Aorta (tissue), 5 donors: ENCODE data around the gene CTBP1. TPM values are rescaled to one million over a fixed set of nuclear protein-coding genes. Genes with fewer than 3 reads are reported as not detected.
A peak's percentile ranks its signal among the peaks of the same experiment; 100 is the strongest.

Source experiments
- ATAC-seq: fragments of 200-7000 bp; cut with Tn5 transposase; one replicate; pipeline ENCODE4 v1.9.1; 2022; ENCODE audit warnings: moderate library complexity; ENCODE audit not compliant: low FRiP score
- DNase-seq, 2 donors: peaks; one replicate each; pipeline ENCODE4 v3.0.0-alpha.2; 2020
- H3K27ac ChIP-seq, 2 donors: one replicate each; pipeline ENCODE4 v1.5.1; 2013; ENCODE audit warnings: low read length in 2 of 2, mild to moderate bottlenecking in 2 of 2, moderate library complexity in 2 of 2, control low read depth in 1 of 2, inconsistent platforms in 1 of 2, low read depth in 1 of 2
- H3K27me3 ChIP-seq, 2 donors: one replicate each; pipeline ENCODE4 v1.6.1; 2013; ENCODE audit warnings: control low read depth in 1 of 2, low read length in 1 of 2, mild to moderate bottlenecking in 1 of 2, moderate library complexity in 1 of 2; ENCODE audit not compliant: insufficient read depth in 2 of 2, control insufficient read depth in 1 of 2
- H3K36me3 ChIP-seq, 2 donors: one replicate each; pipeline ENCODE4 v1.6.1; 2013; ENCODE audit warnings: control low read depth in 1 of 2, low read length in 1 of 2, mild to moderate bottlenecking in 1 of 2; ENCODE audit not compliant: insufficient read depth in 2 of 2, control insufficient read depth in 1 of 2
- H3K4me1 ChIP-seq, 2 donors: one replicate each; pipeline ENCODE4 v1.6.1; 2013; ENCODE audit warnings: low read length in 2 of 2, control low read depth in 1 of 2, mild to moderate bottlenecking in 1 of 2, moderate library complexity in 1 of 2; ENCODE audit not compliant: insufficient read depth in 2 of 2, control insufficient read depth in 1 of 2
- H3K4me3 ChIP-seq, 2 donors: one replicate each; pipeline ENCODE4 v1.5.1; 2013; ENCODE audit warnings: low read length in 2 of 2, control low read depth in 1 of 2, mild to moderate bottlenecking in 1 of 2
- H3K9me3 ChIP-seq: one replicate; pipeline ENCODE4 v1.6.1; 2013; ENCODE audit warnings: mild to moderate bottlenecking, low read length; ENCODE audit not compliant: control insufficient read depth
- WGBS, 2 donors: extraction: QIAGEN DNeasy Blood & Tissue Kit; methylation state at CpG; one replicate each; pipeline ENCODE4 v1.1.7; 2013; 5-methylcytosine and 5-hydroxymethylcytosine counted together
- intact Hi-C, 2 donors: fragments of 100-400 bp; cut with DNase I; formaldehyde crosslinking; loops; one replicate each; pipeline versions ENCODE4 v1.14.2 to v1.15.0; 2022
- polyA plus RNA-seq, 2 donors: library from polyadenylated mRNA; stranded (reverse); fragments of 200-250 nt; gene quantifications; one replicate each; pipeline ENCODE4 v1.2.3, GENCODE V29; 2013
- total RNA-seq, 2 donors: library from RNA; stranded (reverse); fragmentation: NEBNext Ultra II Directional; extraction: Animal tissue kit (Norgen Biotek cat#: 25700); gene quantifications; one replicate each; pipeline ENCODE4 v1.2.1, GENCODE V29; 2021
- donor health status: healthy with polysubstance abuse.
- donor health status: Bipolar disorder and iron deficiency.
- donor health status: DM: no; HTN: no; CAD: no.
- donor health status: DM: no; HTN: no; CAD: no.
- donor health status: DM: yes; HTN: yes; CAD: no.

CTBP1 gene
- total and polyA plus RNA-seq, 4 donors, result 66.4 to 145 (median 104) TPM

DNA sequence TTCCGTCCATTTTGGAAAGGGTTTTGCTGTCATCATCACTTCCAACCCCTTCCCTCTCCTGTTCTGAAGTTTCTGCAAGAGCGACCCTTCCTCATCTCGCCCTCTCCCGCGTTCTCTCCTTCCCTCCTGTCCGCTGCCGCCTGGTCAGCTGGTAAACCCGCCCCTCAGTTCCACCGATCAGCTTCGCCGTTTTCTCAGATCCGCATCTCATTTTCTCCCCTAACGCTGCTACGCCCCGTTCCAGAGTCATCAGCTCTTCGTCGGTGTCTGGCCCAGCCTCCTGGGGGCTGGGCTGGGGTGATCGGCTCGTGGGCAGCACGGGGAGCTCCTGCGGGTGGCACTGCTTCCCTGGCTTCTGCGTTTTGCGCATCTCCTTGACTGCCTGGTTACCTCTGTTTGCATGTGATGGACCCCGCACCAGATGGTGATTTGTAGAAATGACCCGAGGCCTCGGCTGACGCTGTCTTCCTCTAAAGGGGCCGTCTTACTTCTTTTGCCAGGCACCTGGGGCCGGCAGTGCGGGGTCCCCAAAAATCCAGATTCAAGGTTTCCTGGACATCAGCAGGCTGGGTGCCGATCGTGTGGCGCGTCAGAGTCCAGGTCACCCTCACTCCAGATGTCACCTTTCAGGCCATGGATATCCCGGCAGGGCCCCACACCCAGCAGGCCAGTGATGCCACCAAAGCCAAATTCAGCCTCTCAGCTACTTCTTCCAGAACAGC lies 13.4 kb downstream of the CTBP1 start:
- no peak overlapping the region for H3K27ac ChIP-seq
- peaks cover 0 to 2% of the 10 kb centered on the region in 2 donors for H3K36me3 ChIP-seq
- DNase-seq, result peak; percentile 34 to 65
- no peaks in the 10 kb centered on the region for H3K27me3 ChIP-seq
- ATAC-seq, result no peak
- WGBS, 2 donors, result 92 to 93% methylated on average over 35 of the region's 35 CpGs
- no peak overlapping the region for H3K4me3 ChIP-seq
- intact Hi-C loops, result no loop called here
- H3K9me3 ChIP-seq, result no peaks in the 10 kb centered on the region
- H3K4me1 ChIP-seq, result no peaks in the 10 kb centered on the region

GRCh38 chr4:1234811-1235292 lies 14.1 kb downstream of the CTBP1 start:
- DNase-seq (peak; percentile 40 to 70), ATAC-seq (no peak)
- Histone ChIP-seq H3K4me3 (no peak overlapping the region), H3K27ac (no peak overlapping the region), H3K36me3 (peaks cover 0 to 2% of the 10 kb centered on the region in 2 donors), H3K4me1 (no peaks in the 10 kb centered on the region), H3K27me3 (no peaks in the 10 kb centered on the region), H3K9me3 (no peaks in the 10 kb centered on the region)
- intact Hi-C loops, result no loop called here
- 86 to 89% methylated on average over 24 of the region's 24 CpGs for WGBS, 2 donors

DNA sequence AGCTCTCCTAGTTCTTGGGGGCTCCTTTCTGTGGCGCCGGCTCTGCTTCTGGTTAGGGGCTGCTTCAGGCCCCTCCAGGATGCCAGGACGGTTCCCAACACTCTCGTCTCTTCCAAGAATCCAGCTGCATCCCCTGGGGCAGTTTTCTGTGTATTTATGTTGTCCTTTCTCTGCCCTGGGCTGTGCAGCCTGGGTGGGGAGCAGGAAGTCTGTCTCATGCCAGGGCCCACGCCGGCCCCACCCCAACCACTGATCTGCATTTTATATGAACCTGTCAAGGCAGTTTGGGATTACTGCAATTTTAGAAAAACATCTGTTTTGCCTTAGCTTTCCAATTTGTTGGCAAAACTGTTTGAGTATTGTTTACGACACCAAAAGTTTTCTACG lies 14.6 kb downstream of the CTBP1 start:
- no peaks in the 10 kb centered on the region for H3K9me3 ChIP-seq
- no peak overlapping the region for H3K4me3 ChIP-seq
- H3K36me3 ChIP-seq, result peaks cover 0 to 2% of the 10 kb centered on the region in 2 donors
- no peaks in the 10 kb centered on the region for H3K27me3 ChIP-seq
- WGBS, 2 donors, result 69 to 73% methylated on average over 8 of the region's 8 CpGs
- DNase-seq (peak; percentile 34 to 57), ATAC-seq (no peak)
- no peak overlapping the region for H3K27ac ChIP-seq
- intact Hi-C loops, result no loop called here
- H3K4me1 ChIP-seq, result no peaks in the 10 kb centered on the region

- WGBS, 2 donors, result 69 to 76% methylated on average over 29 of the region's 29 CpGs
- Histone ChIP-seq H3K4me1 (no peaks in the 10 kb centered on the region), H3K9me3 (no peaks in the 10 kb centered on the region), H3K4me3 (no peak overlapping the region), H3K27me3 (no peaks in the 10 kb centered on the region), H3K36me3 (peaks cover 0 to 2% of the 10 kb centered on the region in 2 donors), H3K27ac (no peak overlapping the region)
- intact Hi-C loops, result no loop called here
- DNase-seq (peak; percentile 48 to 70), ATAC-seq (peak; percentile 56)
Measured at GRCh38 chr4:1233641-1234308, 15.2 kb downstream of the CTBP1 start.

GRCh38 chr4:1232661-1233621 lies 16.0 kb downstream of the CTBP1 start:
- Histone ChIP-seq H3K9me3 (no peaks in the 10 kb centered on the region), H3K27me3 (no peaks in the 10 kb centered on the region), H3K36me3 (peaks cover 0 to 2% of the 10 kb centered on the region in 2 donors), H3K4me1 (no peaks in the 10 kb centered on the region), H3K27ac (no peak overlapping the region), H3K4me3 (no peak overlapping the region)
- intact Hi-C loops, result no loop called here
- ATAC-seq (peak; percentile 23), DNase-seq (peak; percentile 50 to 78)
- 70 to 71% methylated on average over 32 of the region's 32 CpGs for WGBS, 2 donors

- Histone ChIP-seq H3K4me3 (no peak overlapping the region), H3K27ac (no peak overlapping the region), H3K4me1 (no peaks in the 10 kb centered on the region), H3K36me3 (peaks cover 0 to 7% of the 10 kb centered on the region in 2 donors), H3K27me3 (no peaks in the 10 kb centered on the region), H3K9me3 (no peaks in the 10 kb centered on the region)
- 86% methylated on average over 23 of the region's 23 CpGs for WGBS, 2 donors
- no peak for DNase-seq
- intact Hi-C loops, result no loop called here
- ATAC-seq, result no peak
Measured at GRCh38 chr4:1231637-1232360, 17.1 kb downstream of the CTBP1 start.

- Histone ChIP-seq H3K4me3 (no peak overlapping the region), H3K36me3 (peaks cover 0 to 7% of the 10 kb centered on the region in 2 donors), H3K9me3 (no peaks in the 10 kb centered on the region), H3K4me1 (no peaks in the 10 kb centered on the region), H3K27ac (no peak overlapping the region), H3K27me3 (no peaks in the 10 kb centered on the region)
- intact Hi-C loops, result no loop called here
- WGBS, 2 donors, result 89 to 94% methylated on average over 20 of the region's 20 CpGs
- no peak for DNase-seq
- no peak for ATAC-seq
Measured at GRCh38 chr4:1230971-1231636, 17.8 kb downstream of the CTBP1 start.
